ENCODE measurements around the gene DAB2. TPM values are rescaled to one million over a fixed set of nuclear protein-coding genes. Genes with fewer than 3 reads are reported as not detected.

The DAB2 gene
- total RNA-seq, 1 donor from 2014 or later, result 117 TPM

- DNase-seq (ENCODE audit: low read depth), result no peak
Measured at GRCh38 chr5:39381376-39381775, 43.4 kb downstream of the DAB2 start.

- DNase-seq (ENCODE audit: low read depth), result no peak
Measured at GRCh38 chr5:39379693-39380092, 45.1 kb downstream of the DAB2 start.

- no peak for DNase-seq (ENCODE audit: low read depth)
Measured at GRCh38 chr5:39377613-39378012, 47.2 kb downstream of the DAB2 start.

GRCh38 chr5:39376293-39376714, 48.5 kb downstream of the DAB2 start:
- DNase-seq (ENCODE audit: low read depth), result peak; percentile 61

- peak; percentile 94 for DNase-seq (ENCODE audit: low read depth)
Measured at GRCh38 chr5:39373791-39374190, 51.0 kb downstream of the DAB2 start.

GRCh38 chr5:39371367-39371635, 53.5 kb downstream of the DAB2 start:
- DNase-seq (ENCODE audit: low read depth), result no peak

- peak; percentile 58 for DNase-seq (ENCODE audit: low read depth)
Measured at GRCh38 chr5:39370555-39371366, 54.0 kb downstream of the DAB2 start.

GRCh38 chr5:39369123-39369815, 55.5 kb downstream of the DAB2 start:
- DNase-seq (ENCODE audit: low read depth), result peak; percentile 21

- DNase-seq (ENCODE audit: low read depth), result no peak
Measured at GRCh38 chr5:39368116-39368515, 56.7 kb downstream of the DAB2 start.

GRCh38 chr5:39367711-39368110, 57.1 kb downstream of the DAB2 start:
- no peak for DNase-seq (ENCODE audit: low read depth)

- DNase-seq (ENCODE audit: low read depth), result no peak
Measured at GRCh38 chr5:39364367-39364766, 60.4 kb downstream of the DAB2 start, which contains the start of gene C9. C9 (minus strand) TSS chr5:39364495; CDS start chr5:39364464, 31 bp downstream.

- no peak for DNase-seq (ENCODE audit: low read depth)
Measured at GRCh38 chr5:39363217-39363616, 61.6 kb downstream of the DAB2 start.

GRCh38 chr5:39362646-39363045, 62.1 kb downstream of the DAB2 start:
- DNase-seq (ENCODE audit: low read depth), result no peak

- DNase-seq (ENCODE audit: low read depth), result no peak
Measured at GRCh38 chr5:39361306-39361705, 63.5 kb downstream of the DAB2 start.

GRCh38 chr5:39360471-39361111, 64.2 kb downstream of the DAB2 start:
- peak; percentile 38 for DNase-seq (ENCODE audit: low read depth)

GRCh38 chr5:39356263-39356662, 68.5 kb downstream of the DAB2 start:
- no peak for DNase-seq (ENCODE audit: low read depth)

GRCh38 chr5:39355324-39355723, 69.5 kb downstream of the DAB2 start:
- peak; percentile 77 for DNase-seq (ENCODE audit: low read depth)

- DNase-seq (ENCODE audit: low read depth), result no peak
Measured at GRCh38 chr5:39353717-39354399, 70.9 kb downstream of the DAB2 start.

- no peak for DNase-seq (ENCODE audit: low read depth)
Measured at GRCh38 chr5:39352951-39353350, 71.8 kb downstream of the DAB2 start.

- no peak for DNase-seq (ENCODE audit: low read depth)
Measured at GRCh38 chr5:39352170-39352569, 72.6 kb downstream of the DAB2 start.

- no peak for DNase-seq (ENCODE audit: low read depth)
Measured at GRCh38 chr5:39349484-39349883, 75.3 kb downstream of the DAB2 start.

- DNase-seq (ENCODE audit: low read depth), result no peak
Measured at GRCh38 chr5:39342460-39342859, 82.3 kb downstream of the DAB2 start.
